Suprapubic skin (tissue), 4 donors: ENCODE measurements around the gene FAAP100. TPM values are rescaled to one million over a fixed set of nuclear protein-coding genes. Genes with fewer than 3 reads are reported as not detected.
"Not testable (repeated sequence)": the region's sequence is repeated elsewhere in the genome, so short reads cannot be mapped to it uniquely, and the experiment has no call there.

Source experiments
- DNase-seq, 2 donors: peaks; one replicate each; pipeline ENCODE4 v3.0.0-alpha.2; 2019; ENCODE audit warnings: low spot score in 2 of 2
- H3K27ac ChIP-seq: fragments of 200-600 bp; sonication (generic); one replicate; pipeline ENCODE4 v1.5.1; 2019
- H3K27me3 ChIP-seq: fragments of 200-600 bp; sonication (generic); one replicate; pipeline ENCODE4 v1.5.1; 2019
- H3K36me3 ChIP-seq: fragments of 200-600 bp; sonication (generic); one replicate; pipeline ENCODE4 v1.5.1; 2019
- H3K4me1 ChIP-seq: fragments of 200-600 bp; sonication (generic); one replicate; pipeline ENCODE4 v1.5.1; 2019
- H3K4me3 ChIP-seq: fragments of 200-600 bp; sonication (generic); one replicate; pipeline ENCODE4 v1.5.1; 2019; ENCODE audit warnings: mild to moderate bottlenecking
- H3K9me3 ChIP-seq: fragments of 200-600 bp; sonication (generic); one replicate; pipeline ENCODE4 v1.5.1; 2019
- EP300 ChIP-seq: sonication (generic); formaldehyde crosslinking; IDR thresholded peaks from one replicate; pipeline ENCODE4 v1.6.1; 2017; ENCODE audit warnings: antibody characterized with exemption
- POLR2A ChIP-seq, 2 donors: fragments of 450-650 bp; IDR thresholded peaks; one replicate each; pipeline ENCODE4 v1.6.1; 2017; ENCODE audit warnings: antibody characterized with exemption in 2 of 2, mild to moderate bottlenecking in 2 of 2, moderate library complexity in 2 of 2
- POLR2AphosphoS5 ChIP-seq, 3 donors: sonication (generic); formaldehyde crosslinking; IDR thresholded peaks; one replicate each; pipeline ENCODE4 v1.6.1; 2017; ENCODE audit warnings: antibody characterized with exemption in 3 of 3
- WGBS: methylation state at CpG from one replicate; pipeline ENCODE4 v1.1.5; 2018; 5-methylcytosine and 5-hydroxymethylcytosine counted together
- total RNA-seq, 4 donors: library from RNA; depleted of rRNA; stranded (reverse); fragments of >200 nt; gene quantifications; one replicate each; pipeline ENCODE4 v1.1.0, GENCODE V29; 2016
- TF ChIP-seq, protein P1 (sequence below), 2 donors: fragments of 200-600 bp in 1 of 2; fragments of 450-650 bp in 1 of 2; sonication (generic) in 1 of 2; IDR thresholded peaks; one replicate each; pipeline ENCODE4 v1.5.1; 2016 to 2019; ENCODE audit warnings: antibody characterized with exemption in 2 of 2, mild to moderate bottlenecking in 1 of 2, moderate library complexity in 1 of 2

The FAAP100 gene
- total RNA-seq, 4 donors from 2014 or later: 33.0 to 44.2 (median 37.7) TPM

DNA sequence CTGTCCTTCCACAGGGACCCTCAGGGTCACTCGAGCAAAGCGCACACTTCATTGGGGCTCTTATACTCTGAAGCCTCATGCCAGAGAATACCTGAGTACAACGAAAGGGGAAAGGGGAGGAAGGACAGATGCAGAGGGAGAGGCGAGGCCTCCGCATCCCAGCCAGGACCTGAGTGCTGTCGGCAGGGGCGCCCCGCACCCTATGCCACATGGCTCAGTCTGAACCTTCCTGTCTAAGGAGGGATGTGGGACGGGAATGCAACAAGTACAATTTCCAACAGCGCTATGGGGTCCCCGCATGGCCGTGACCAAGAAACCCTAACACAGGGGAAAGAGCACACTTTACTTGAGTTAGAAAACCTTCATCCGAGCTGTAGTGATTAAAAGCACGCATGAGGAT is 39.8 kb upstream of the FAAP100 start:
- WGBS: 92% methylated on average over 6 of the region's 14 CpGs
- Histone ChIP-seq H3K4me3 (no peak overlapping the region), H3K27me3 (no peaks in the 10 kb centered on the region), H3K36me3 (peaks cover 97% of the 10 kb centered on the region), H3K4me1 (no peaks in the 10 kb centered on the region), H3K9me3 (no peaks in the 10 kb centered on the region), H3K27ac (no peak overlapping the region)
- no peak for DNase-seq
- TF ChIP-seq, protein P1, sequence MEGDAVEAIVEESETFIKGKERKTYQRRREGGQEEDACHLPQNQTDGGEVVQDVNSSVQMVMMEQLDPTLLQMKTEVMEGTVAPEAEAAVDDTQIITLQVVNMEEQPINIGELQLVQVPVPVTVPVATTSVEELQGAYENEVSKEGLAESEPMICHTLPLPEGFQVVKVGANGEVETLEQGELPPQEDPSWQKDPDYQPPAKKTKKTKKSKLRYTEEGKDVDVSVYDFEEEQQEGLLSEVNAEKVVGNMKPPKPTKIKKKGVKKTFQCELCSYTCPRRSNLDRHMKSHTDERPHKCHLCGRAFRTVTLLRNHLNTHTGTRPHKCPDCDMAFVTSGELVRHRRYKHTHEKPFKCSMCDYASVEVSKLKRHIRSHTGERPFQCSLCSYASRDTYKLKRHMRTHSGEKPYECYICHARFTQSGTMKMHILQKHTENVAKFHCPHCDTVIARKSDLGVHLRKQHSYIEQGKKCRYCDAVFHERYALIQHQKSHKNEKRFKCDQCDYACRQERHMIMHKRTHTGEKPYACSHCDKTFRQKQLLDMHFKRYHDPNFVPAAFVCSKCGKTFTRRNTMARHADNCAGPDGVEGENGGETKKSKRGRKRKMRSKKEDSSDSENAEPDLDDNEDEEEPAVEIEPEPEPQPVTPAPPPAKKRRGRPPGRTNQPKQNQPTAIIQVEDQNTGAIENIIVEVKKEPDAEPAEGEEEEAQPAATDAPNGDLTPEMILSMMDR (IDR thresholded peaks at IDR 0.05): no peak
- no peak for TF ChIP-seq POLR2A (IDR thresholded peaks at IDR 0.05)
- TF ChIP-seq POLR2AphosphoS5 (IDR thresholded peaks at IDR 0.05): no peak
- TF ChIP-seq EP300: no peak

DNA sequence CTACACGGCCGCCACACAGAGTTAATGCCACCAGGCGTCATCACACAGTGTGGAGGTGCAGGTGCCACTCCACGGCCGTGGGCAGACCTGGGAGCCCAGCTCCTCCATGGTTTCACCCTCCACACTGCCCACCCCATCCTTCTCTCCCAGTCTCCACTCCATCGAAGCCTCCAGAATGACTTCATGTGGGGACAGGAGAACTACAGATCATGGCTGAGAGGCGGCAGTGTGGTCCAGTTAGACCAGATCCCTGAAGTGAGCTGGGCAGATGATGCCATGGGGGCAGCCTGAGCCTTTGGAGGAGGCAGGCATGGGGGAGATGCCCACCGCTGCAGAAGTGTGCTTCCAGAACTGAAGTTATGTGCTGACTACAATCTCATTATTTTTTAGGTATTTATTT is 38.0 kb upstream of the FAAP100 start:
- no peaks in the 10 kb centered on the region for H3K4me1 ChIP-seq
- no peaks in the 10 kb centered on the region for H3K9me3 ChIP-seq
- 90% methylated on average over 8 of the region's 8 CpGs for WGBS
- H3K27me3 ChIP-seq: no peaks in the 10 kb centered on the region
- H3K4me3 ChIP-seq: no peak overlapping the region
- H3K27ac ChIP-seq: no peak overlapping the region
- DNase-seq: no peak
- peaks cover 97% of the 10 kb centered on the region for H3K36me3 ChIP-seq
- no peak for TF ChIP-seq POLR2AphosphoS5 (IDR thresholded peaks at IDR 0.05)
- no peak for TF ChIP-seq POLR2A (IDR thresholded peaks at IDR 0.05)
- TF ChIP-seq EP300: no peak
- TF ChIP-seq, protein P1 (IDR thresholded peaks at IDR 0.05): no peak

DNA sequence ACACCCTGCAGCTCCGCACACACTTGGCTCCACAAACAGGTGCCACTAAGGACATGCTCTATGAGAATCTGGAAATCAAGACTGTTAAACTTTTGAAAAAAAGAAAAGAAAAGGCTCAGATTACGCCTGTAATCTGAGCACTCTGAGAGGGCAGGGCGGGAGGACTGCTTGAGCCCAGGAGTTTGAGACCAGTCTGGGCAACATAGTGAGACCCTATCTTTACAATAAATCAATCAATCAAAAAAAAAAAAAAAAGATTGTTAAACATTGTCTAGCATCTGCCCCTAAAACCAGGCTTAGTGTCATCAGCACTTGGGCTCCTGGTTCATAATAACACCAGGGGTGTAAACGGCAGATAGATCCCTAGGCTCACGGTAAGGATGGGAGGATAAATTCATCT is 37.5 kb upstream of the FAAP100 start:
- no peak overlapping the region for H3K4me3 ChIP-seq
- H3K9me3 ChIP-seq: no peaks in the 10 kb centered on the region
- no peak for DNase-seq
- peaks cover 97% of the 10 kb centered on the region for H3K36me3 ChIP-seq
- no peaks in the 10 kb centered on the region for H3K4me1 ChIP-seq
- WGBS: 91% methylated on average over 5 of the region's 5 CpGs
- no peak overlapping the region for H3K27ac ChIP-seq
- TF ChIP-seq EP300 (no peak), POLR2AphosphoS5 (IDR thresholded peaks at IDR 0.05) (no peak), POLR2A (IDR thresholded peaks at IDR 0.05) (no peak)
- TF ChIP-seq, protein P1 (IDR thresholded peaks at IDR 0.05): no peak
- H3K27me3 ChIP-seq: no peaks in the 10 kb centered on the region

DNA sequence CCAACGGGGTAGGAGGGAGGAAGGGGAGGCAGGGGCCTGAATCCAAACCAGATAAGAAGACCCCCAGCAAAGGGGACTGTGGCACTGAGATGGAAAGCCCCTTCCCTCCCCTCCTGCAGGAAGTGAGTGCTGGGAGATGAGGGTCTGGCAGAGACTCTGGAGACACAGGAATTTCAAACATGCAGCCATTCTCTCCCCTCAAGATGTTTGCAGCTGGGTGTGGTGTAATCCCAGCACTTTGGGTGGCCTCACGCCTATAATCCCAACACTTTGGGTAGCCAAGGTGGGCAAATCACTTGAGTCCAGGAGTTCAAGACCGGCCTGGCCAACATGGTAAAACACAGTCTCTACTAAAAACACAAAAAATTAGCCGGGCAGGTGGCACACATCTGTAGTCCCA is 33.9 kb upstream of the FAAP100 start:
- Histone ChIP-seq H3K27me3 (no peaks in the 10 kb centered on the region), H3K27ac (no peak overlapping the region), H3K4me3 (no peak overlapping the region), H3K4me1 (no peaks in the 10 kb centered on the region), H3K36me3 (peaks cover 90% of the 10 kb centered on the region), H3K9me3 (no peaks in the 10 kb centered on the region)
- no peak for DNase-seq
- TF ChIP-seq, protein P1 (IDR thresholded peaks at IDR 0.05): no peak
- TF ChIP-seq POLR2A (IDR thresholded peaks at IDR 0.05) (no peak), POLR2AphosphoS5 (IDR thresholded peaks at IDR 0.05) (no peak), EP300 (no peak)
- 93% methylated on average over 4 of the region's 4 CpGs for WGBS

DNA sequence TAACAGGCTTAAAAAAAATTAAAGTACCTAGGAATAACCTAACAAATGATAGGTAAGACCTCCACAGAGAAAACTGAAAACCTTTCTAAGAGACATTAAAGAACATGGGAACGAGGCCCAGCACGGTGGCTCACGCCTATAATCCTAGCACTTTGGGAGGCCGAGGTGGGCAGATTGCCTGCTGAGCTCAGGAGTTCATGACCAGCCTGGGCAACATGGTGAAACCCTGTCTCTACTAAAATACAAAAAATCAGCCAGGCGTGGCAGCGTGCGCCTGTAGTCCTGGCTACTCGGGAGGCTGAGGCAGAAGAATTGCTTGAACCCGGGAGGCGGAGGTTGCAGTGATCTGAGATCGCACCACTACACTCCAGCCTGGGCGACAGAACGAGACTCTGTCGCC is 32.6 kb upstream of the FAAP100 start:
- H3K9me3 ChIP-seq, DNase-seq, H3K4me1 ChIP-seq, H3K4me3 ChIP-seq, H3K27me3 ChIP-seq, H3K27ac ChIP-seq: not testable (repeated sequence)
- peaks cover 79% of the 10 kb centered on the region for H3K36me3 ChIP-seq
- 93% methylated on average over 14 of the region's 14 CpGs for WGBS
